SK-N-MC (cell line): ENCODE data around the gene GTF3C2.

Experiments used
- EZH2 ChIP-seq: fragments of 200-600 bp; sonication (generic); IDR thresholded peaks from one replicate; pipeline ENCODE4 v1.6.1; 2017; ENCODE audit warnings: antibody characterized with exemption
- POLR2AphosphoS5 ChIP-seq: IDR thresholded peaks from 2 replicates; pipeline ENCODE4 v1.6.1; 2012; ENCODE audit warnings: mild to moderate bottlenecking, low read depth, low read length, borderline replicate concordance

- TF ChIP-seq EZH2 = no peak
- no peak for TF ChIP-seq POLR2AphosphoS5
Measured at GRCh38 chr2:27400348-27401135, 44.0 kb upstream of the GTF3C2 start.
